Measurements from ENCODE around the gene SEMA3E. TPM values are rescaled to one million over a fixed set of nuclear protein-coding genes. Genes with fewer than 3 reads are reported as not detected.

Gene SEMA3E
- polyA plus RNA-seq, 1 of the 3 experiments (the other 2 are of a cell fraction) = under 0.01 TPM

GRCh38 chr7:83550100-83550499 lies 98.8 kb downstream of the SEMA3E start:
- Histone ChIP-seq H3K27me3 (ENCODE audit: insufficient read depth) (no peaks in the 10 kb centered on the region), H3K9me3 (no peaks in the 10 kb centered on the region), H3K4me1 (ENCODE audit: control insufficient read depth in 1 of 2, insufficient read depth in 2 of 2, low read depth in 1 of 2, low read length in 1 of 2) (peaks cover 8 to 12% of the 10 kb centered on the region in 2 experiments; a peak in 3 of 4 replicates), H2AFZ (ENCODE audit: low read depth) (no peak overlapping the region), H3K9me2 (no peaks in the 10 kb centered on the region), H3K79me2 (ENCODE audit: insufficient read depth) (no peaks in the 10 kb centered on the region), H4K20me1 (ENCODE audit: insufficient read depth) (no peaks in the 10 kb centered on the region), H3K4me3 (ENCODE audit: low read depth in 2 of 2, low read length in 1 of 2) (no peak overlapping the region), H3K9ac (no peak overlapping the region), H3K4me2 (no peak overlapping the region), H3F3A (replicated peaks; ENCODE audit: insufficient read depth) (peaks cover 24% of the 10 kb centered on the region), H3K36me3 (replicated peaks in 1 of 2; ENCODE audit: control insufficient read depth in 1 of 2, insufficient read depth in 2 of 2, low read length in 1 of 2) (peaks cover 0 to 3% of the 10 kb centered on the region in 2 experiments), H3K27ac (ENCODE audit: low read depth in 2 of 2, low read length in 1 of 2) (no peak overlapping the region; a peak in 1 of 4 replicates)
- CTCF ChIA-PET = interaction anchor here (0.6 kb wide), 1 partner anchor 10 kb away, joined by 3 read pairs; no protein-coding TSS in a partner anchor
- DNase-seq = no peak
- POLR2A ChIA-PET = no interaction called here
- 67% methylated on average over 4 of the region's 4 CpGs for WGBS (ENCODE audit: low lambda C conversion rate)
- no peak for TF ChIP-seq TAF1 (IDR thresholded peaks at IDR 0.05; ENCODE audit: borderline replicate concordance, low read depth, low read length)
- TF ChIP-seq JUND (IDR thresholded peaks at IDR 0.05) = peak; percentile 77
- no peak for TF ChIP-seq MEF2A (IDR thresholded peaks at IDR 0.05; ENCODE audit: borderline replicate concordance, low read depth)
- peak; percentile 48; the same call in 1 of the 2 replicates for TF ChIP-seq FOXM1 (IDR thresholded peaks at IDR 0.05; ENCODE audit: low read depth)
- TF ChIP-seq MXI1 (IDR thresholded peaks at IDR 0.05; ENCODE audit: low read depth, low read length) = no peak
- TF ChIP-seq CHD2 (IDR thresholded peaks at IDR 0.05; ENCODE audit: low read length, partially characterized antibody) = no peak
- TF ChIP-seq, protein P1, sequence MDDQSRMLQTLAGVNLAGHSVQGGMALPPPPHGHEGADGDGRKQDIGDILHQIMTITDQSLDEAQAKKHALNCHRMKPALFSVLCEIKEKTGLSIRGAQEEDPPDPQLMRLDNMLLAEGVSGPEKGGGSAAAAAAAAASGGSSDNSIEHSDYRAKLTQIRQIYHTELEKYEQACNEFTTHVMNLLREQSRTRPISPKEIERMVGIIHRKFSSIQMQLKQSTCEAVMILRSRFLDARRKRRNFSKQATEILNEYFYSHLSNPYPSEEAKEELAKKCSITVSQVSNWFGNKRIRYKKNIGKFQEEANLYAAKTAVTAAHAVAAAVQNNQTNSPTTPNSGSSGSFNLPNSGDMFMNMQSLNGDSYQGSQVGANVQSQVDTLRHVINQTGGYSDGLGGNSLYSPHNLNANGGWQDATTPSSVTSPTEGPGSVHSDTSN (IDR thresholded peaks at IDR 0.05) = peak; percentile 85
- no peak for TF ChIP-seq GABPA (IDR thresholded peaks at IDR 0.05; ENCODE audit: low read depth)
- TF ChIP-seq GATA2 (CRISPR knock-in tag; IDR thresholded peaks at IDR 0.05) = no peak
- no peak for TF ChIP-seq IRF3 (IDR thresholded peaks at IDR 0.05; ENCODE audit: low read depth, low read length)
- no peak for TF ChIP-seq SMC3 (IDR thresholded peaks at IDR 0.05; ENCODE audit: low read depth, low read length)
- peak; percentile 84; the same call in 1 of the 2 replicates for TF ChIP-seq TEAD4 (IDR thresholded peaks at IDR 0.05; ENCODE audit: borderline replicate concordance, insufficient read depth)
- no peak for TF ChIP-seq YY1 (IDR thresholded peaks at IDR 0.05; ENCODE audit: low read depth)
- no peak for TF ChIP-seq RCOR1 (IDR thresholded peaks at IDR 0.05; ENCODE audit: low read length)
- TF ChIP-seq TCF12 (IDR thresholded peaks at IDR 0.05) = peak; percentile 89
- no peak for TF ChIP-seq MAX (IDR thresholded peaks at IDR 0.05; ENCODE audit: low read depth)
- no peak for TF ChIP-seq NRF1 (IDR thresholded peaks at IDR 0.05; ENCODE audit: low read depth, low read length)
- TF ChIP-seq FOSL2 (IDR thresholded peaks at IDR 0.05; ENCODE audit: borderline replicate concordance, low read depth) = peak; percentile 83
- TF ChIP-seq ELF1 (IDR thresholded peaks at IDR 0.05) = no peak
- TF ChIP-seq EZH2phosphoT487 (IDR thresholded peaks at IDR 0.05; ENCODE audit: borderline replicate concordance, low read depth) = no peak
- no peak for TF ChIP-seq RFX5 (IDR thresholded peaks at IDR 0.05; ENCODE audit: low read length)
- TF ChIP-seq NFIC (IDR thresholded peaks at IDR 0.05; ENCODE audit: borderline replicate concordance) = peak; percentile 63; the same call in 1 of the 2 replicates
- TF ChIP-seq, protein P2, sequence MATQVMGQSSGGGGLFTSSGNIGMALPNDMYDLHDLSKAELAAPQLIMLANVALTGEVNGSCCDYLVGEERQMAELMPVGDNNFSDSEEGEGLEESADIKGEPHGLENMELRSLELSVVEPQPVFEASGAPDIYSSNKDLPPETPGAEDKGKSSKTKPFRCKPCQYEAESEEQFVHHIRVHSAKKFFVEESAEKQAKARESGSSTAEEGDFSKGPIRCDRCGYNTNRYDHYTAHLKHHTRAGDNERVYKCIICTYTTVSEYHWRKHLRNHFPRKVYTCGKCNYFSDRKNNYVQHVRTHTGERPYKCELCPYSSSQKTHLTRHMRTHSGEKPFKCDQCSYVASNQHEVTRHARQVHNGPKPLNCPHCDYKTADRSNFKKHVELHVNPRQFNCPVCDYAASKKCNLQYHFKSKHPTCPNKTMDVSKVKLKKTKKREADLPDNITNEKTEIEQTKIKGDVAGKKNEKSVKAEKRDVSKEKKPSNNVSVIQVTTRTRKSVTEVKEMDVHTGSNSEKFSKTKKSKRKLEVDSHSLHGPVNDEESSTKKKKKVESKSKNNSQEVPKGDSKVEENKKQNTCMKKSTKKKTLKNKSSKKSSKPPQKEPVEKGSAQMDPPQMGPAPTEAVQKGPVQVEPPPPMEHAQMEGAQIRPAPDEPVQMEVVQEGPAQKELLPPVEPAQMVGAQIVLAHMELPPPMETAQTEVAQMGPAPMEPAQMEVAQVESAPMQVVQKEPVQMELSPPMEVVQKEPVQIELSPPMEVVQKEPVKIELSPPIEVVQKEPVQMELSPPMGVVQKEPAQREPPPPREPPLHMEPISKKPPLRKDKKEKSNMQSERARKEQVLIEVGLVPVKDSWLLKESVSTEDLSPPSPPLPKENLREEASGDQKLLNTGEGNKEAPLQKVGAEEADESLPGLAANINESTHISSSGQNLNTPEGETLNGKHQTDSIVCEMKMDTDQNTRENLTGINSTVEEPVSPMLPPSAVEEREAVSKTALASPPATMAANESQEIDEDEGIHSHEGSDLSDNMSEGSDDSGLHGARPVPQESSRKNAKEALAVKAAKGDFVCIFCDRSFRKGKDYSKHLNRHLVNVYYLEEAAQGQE (IDR thresholded peaks at IDR 0.05; ENCODE audit: low read depth, low read length) = no peak
- TF ChIP-seq EP300 (IDR thresholded peaks at IDR 0.05; ENCODE audit: borderline replicate concordance in 1 of 2, low read depth in 1 of 2, low read length in 1 of 2) = peak in 1 of 2 experiments; percentile 82; a peak in 2 of 4 replicates
- no peak for TF ChIP-seq SIN3A (IDR thresholded peaks at IDR 0.05; ENCODE audit: borderline replicate concordance, low read depth, low read length)
- TF ChIP-seq POLR2AphosphoS5 (IDR thresholded peaks at IDR 0.05; ENCODE audit: low read depth, low read length) = peak; percentile 69; the same call in 1 of the 2 replicates
- no peak for TF ChIP-seq RAD21 (IDR thresholded peaks at IDR 0.05; ENCODE audit: low read length)
- TF ChIP-seq FOXJ3 (CRISPR knock-in tag; IDR thresholded peaks at IDR 0.05) = no peak
- TF ChIP-seq ZBTB33 (IDR thresholded peaks at IDR 0.05; ENCODE audit: borderline replicate concordance, low read depth) = 0 out of 2 replicates have a peak, but pooled peaks have one; percentile 38

Data from SK-N-SH (cell line).